ENCODE results near the gene ARL13B.

DNA sequence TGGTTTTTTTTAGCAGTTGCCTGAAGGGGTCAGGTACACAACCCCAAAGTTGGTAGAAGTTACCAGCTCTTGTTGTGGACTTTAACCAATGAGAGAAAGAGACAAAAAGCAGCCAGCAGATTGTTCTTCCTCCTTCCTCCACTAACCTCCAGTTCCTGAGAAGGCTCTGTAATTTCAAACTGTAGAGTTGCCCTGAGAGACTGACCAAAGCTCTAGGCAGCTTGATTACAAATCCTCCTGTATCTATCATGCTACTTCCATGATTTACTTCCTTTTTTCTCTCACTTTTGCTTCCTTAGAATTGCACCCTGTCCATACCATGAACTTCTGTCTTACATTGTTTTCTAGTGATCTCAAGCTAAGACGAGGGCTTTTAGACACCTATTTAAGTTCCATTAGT lies 112.1 kb downstream of the ARL13B start:
- TF ChIP-seq, protein P1, sequence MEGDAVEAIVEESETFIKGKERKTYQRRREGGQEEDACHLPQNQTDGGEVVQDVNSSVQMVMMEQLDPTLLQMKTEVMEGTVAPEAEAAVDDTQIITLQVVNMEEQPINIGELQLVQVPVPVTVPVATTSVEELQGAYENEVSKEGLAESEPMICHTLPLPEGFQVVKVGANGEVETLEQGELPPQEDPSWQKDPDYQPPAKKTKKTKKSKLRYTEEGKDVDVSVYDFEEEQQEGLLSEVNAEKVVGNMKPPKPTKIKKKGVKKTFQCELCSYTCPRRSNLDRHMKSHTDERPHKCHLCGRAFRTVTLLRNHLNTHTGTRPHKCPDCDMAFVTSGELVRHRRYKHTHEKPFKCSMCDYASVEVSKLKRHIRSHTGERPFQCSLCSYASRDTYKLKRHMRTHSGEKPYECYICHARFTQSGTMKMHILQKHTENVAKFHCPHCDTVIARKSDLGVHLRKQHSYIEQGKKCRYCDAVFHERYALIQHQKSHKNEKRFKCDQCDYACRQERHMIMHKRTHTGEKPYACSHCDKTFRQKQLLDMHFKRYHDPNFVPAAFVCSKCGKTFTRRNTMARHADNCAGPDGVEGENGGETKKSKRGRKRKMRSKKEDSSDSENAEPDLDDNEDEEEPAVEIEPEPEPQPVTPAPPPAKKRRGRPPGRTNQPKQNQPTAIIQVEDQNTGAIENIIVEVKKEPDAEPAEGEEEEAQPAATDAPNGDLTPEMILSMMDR (IDR thresholded peaks at IDR 0.05) = no peak
- no peak for TF ChIP-seq POLR2A (IDR thresholded peaks at IDR 0.05)
